ENCODE measurements around the gene ST14. TPM values are rescaled to one million over a fixed set of nuclear protein-coding genes. Genes with fewer than 3 reads are reported as not detected.

Gene ST14
- total RNA-seq, result not detected

GRCh38 chr11:130159657-130160497 is at the start of gene ST14:
ST14 (plus strand) TSS chr11:130159782; CDS start chr11:130159980, 198 bp downstream.

Other genes with a start within 250 kb of the ST14 start
- 10 to 100 TPM; 12.6 to 14.9 TPM for gene PRDM10, start 156.9 kb upstream of the ST14 start, total RNA-seq
- gene APLP2, start 89.9 kb upstream of the ST14 start, total RNA-seq, result 10 to 100 TPM; 24.5 to 25.1 TPM
- gene ZBTB44, start 155.1 kb downstream of the ST14 start, total RNA-seq, result 10 to 100 TPM; 50.6 to 56.8 TPM

Measured in activated naive CD4-positive, alpha-beta T cell treated with anti-CD3 and anti-CD28 coated beads, Interleukin-2, amount 10 ng/mL, durations not matched to agents 5 hours and 36 hours (primary cell).